HL-60/S4 treated with retinoic acid at 250 ng/mL for 4 days and 3 days (cell line): Measurements from ENCODE around the gene E2F3.

Experiments used
- in situ Hi-C: fragments of 300-500 bp; cut with MboI; formaldehyde crosslinking; loops from 2 replicates; pipeline ENCODE4 v1.7.0; 2022; ENCODE audit warnings: low sequenced_read_pairs

E2F3 gene

DNA sequence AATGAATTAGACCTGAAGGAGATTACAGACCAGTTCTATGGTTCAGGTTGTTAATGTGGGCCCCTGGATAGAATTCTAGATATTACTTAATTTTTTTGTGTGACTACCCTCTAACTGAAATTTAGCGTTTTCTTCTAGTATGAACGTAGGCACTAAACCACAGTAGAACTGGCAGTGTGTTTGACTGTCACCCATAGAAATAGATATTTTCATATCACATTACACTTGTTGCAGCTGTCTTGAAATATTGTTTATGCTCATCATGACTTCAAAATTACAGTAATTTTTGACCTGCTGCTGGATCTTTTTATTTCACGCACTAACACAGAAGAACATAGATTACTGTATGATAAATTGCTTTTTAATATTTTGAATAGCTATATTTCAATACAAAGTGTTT is 31.6 kb downstream of the E2F3 start:
- in situ Hi-C loops, result no loop called here

DNA sequence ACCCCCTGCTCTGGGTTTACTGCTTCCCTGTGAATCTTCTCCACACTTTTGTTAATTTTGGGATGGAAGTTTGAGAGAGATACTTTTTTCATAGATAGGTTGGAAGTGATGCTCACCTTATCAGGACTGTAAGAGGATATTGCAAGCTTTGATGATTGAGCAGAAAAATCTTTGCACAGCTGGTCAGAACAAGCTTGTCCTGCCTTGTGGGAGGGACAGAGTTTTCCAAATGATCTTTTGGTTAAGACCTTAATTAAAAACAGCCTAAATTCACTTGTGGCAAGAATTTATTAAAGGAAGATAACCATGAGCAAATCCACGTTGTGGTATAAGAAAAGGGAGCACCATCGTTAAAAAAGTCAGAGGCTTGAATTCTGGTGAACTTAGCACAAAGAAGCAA is 32.2 kb downstream of the E2F3 start:
- in situ Hi-C loops, result no loop called here

DNA sequence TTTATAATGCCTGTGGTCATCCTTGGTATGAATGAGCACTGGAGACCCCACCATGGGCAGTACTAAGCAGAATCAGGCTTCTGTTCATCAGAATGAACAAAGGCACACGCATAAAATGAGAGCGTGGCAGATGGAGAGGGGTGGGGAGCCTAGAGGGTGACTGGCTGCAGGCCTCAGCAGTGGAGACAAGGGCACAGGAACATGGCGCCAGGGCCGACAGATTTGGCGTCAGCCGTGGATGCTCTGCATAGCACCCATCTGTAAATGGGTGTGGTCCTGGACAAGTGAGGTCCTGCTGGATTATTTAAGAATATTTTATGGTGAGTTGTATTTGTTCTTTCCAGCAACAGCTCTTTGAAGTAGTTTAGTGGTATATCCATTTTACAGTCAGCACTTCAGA is 33.1 kb downstream of the E2F3 start:
- in situ Hi-C loops, result no loop called here

DNA sequence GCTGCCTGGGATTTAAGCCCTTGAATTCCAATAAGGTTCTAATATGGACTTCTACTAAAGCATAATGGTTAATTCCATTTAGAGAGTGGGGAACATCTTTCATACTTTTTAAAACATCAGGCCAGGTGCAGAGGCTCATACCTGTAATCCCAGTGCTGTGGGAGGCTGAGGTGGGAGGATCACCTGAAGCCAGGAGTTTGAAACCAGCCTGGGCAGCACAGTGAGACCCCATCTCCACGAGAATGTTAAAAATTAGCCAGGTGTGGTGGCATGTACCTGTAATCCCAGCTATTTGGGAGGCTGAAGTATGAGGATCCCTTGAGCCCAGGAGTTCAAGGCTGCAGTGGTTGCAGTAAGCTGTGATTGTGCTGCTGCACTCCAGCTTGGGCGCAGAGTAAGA is 35.0 kb downstream of the E2F3 start:
- in situ Hi-C loops, result no loop called here

DNA sequence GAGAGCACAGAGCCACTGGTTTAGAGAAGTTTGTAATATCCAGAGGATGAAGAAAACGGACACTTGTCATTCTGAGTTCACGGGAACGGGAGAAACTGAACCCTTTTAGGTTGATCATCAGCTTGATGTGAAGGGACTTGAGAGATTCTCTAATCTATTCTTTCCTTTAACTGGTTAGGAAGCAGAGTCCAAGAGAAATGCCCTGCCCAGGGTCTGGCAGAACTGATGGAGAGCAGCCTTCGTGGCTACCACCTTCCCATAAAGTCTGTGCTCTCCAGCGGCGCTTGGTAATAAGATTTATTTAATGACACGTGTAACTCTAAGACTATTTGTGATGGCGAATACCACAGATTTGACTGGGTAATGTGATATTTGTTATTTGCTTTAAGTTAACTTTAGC is 36.0 kb downstream of the E2F3 start:
- in situ Hi-C loops, result no loop called here

DNA sequence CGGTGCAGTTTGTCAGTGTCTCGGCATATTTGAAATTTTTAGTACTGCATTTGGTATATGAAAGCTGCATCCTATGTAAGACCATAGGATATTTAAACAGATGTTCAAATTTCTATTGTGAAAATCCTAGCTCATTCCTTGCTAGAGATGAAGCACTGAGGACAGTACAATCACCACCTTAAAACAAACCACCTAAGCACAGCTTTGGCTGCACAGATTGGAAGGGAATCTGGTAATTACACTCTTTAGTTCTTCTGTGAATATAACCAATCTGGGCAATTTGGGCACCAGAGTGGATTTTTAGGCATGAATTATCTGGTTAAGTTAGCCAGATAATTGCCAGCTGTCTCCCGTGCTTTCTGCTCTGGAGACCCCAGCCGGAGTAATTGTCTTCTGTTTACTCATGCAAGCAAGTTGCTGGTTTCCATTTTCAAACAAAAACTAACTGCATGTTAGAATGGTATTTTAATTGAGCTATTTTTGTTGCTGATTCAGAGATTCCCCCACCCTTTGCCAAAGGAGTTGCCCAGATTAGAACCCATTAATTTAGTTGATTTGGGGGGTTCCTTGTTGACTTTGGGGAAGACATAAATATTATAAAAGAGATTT is 36.9 kb downstream of the E2F3 start:
- in situ Hi-C loops, result no loop called here

DNA sequence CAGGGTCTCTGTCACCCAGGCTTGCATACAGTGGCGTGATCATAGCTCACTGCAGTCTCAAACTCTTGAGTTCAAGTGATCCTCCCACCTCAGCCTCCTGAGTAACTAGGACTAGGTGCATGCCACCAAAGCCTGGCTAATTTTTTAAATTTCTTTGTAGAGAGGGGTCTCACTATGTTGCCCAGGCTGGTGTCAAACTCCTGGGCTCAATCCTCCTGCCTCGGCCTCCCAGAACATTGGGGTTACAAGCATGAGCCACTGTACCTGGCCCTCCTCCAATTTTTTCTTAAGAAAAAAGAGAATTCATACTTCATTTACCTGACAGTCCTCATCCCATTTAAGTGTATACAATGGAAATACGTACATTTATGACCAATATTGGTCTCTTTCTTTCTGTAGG is 37.9 kb downstream of the E2F3 start:
- in situ Hi-C loops, result no loop called here

DNA sequence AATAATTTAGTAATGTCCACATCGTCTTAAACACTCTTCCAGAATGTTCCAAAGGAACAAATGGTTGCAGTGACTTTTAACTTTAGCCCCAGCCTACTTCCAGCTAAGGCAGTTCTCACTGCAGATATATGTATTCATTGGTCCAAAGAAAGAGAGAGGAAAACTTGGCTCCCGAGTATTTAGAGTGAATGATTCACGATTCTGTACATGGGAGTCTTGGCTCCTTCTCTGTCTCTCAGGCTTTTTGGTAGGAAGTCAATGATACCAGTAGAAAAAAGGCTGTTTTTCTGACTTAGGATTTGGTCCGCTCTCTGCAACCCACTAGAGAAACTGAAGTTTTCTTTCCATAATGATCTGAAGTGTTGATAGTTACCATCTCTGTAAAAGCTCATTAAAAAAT is 38.6 kb downstream of the E2F3 start:
- in situ Hi-C loops, result no loop called here

DNA sequence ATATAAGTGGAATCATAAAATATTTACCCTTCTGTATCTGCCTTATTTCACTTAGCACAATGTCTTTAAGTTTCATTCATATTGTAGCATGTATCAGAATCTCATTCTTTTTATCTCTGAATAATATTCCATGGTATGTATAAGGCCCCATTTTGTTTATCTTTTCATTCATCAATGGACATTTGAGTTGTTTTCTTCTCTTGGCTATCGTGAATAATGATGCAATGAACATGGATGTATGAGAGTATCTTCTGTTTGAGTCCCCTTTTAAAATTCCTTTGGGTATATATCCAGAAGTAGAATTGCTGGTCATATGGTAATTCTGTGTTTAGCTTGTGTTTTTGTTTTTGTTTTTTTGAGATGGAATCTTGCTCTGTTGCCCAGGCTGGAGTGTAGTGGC is 39.6 kb downstream of the E2F3 start:
- in situ Hi-C loops, result no loop called here

DNA sequence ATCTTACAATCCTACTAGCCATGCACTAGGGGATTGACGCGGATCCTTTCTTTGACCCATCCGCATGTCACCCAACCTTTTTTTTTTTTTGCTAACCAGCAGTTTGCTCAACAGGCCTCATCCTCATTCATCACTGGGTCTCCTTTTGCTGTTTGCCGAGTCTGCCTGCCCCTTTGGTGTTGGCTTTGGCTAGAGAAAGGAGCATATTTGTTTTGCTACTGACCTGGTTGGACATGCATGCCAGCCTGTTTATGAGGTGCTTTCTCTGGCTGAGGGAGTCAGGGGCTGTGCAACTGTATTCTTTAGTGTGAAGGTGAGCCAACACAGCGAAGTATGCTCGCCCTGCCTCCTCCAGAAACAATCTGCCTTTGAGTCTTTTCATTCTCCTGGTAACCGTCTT is 40.2 kb downstream of the E2F3 start:
- in situ Hi-C loops, result no loop called here

DNA sequence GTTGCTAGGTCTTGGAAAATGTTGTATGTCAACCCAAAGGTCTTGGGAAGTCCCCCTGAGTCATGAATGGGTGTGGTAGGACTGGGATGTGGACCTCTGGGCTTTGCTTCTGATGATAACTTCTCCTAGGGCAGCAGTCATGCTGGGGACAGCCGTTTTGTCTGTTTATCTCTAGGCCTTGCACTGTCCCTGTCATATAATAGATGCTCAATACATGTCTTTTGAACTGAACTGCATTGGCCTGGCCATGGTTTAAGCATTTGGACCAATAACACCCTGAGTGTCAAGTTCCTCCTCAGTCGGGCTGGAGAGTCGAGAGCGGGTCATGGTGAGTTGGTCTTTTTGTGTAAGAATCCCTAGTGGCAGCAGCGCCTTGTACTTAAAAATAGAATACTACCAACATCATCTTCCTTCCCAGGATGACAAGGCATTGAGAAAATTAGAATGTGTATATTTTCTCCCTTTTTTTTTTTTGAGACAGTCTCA is 43.1 kb downstream of the E2F3 start:
- in situ Hi-C loops, result no loop called here

DNA sequence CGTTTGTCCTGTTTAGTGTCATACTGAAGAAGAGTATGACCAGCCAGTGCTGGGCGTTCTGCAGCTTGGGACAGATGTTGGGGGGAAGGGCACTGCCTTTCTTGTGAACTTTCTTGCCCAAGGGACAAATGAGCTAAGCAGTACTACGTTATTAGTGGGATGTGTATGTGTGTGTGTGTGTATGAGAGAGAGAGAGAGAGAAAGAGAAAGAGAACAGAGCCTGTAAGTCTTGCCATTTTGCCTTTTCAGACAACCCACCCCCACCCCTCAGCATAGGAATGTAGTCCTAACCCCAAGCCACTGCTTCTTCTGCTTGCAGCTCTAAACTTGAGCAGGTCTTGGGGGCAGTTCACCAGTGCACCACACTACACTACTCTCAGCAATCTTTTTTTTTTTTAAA is 45.5 kb downstream of the E2F3 start:
- in situ Hi-C loops, result no loop called here

DNA sequence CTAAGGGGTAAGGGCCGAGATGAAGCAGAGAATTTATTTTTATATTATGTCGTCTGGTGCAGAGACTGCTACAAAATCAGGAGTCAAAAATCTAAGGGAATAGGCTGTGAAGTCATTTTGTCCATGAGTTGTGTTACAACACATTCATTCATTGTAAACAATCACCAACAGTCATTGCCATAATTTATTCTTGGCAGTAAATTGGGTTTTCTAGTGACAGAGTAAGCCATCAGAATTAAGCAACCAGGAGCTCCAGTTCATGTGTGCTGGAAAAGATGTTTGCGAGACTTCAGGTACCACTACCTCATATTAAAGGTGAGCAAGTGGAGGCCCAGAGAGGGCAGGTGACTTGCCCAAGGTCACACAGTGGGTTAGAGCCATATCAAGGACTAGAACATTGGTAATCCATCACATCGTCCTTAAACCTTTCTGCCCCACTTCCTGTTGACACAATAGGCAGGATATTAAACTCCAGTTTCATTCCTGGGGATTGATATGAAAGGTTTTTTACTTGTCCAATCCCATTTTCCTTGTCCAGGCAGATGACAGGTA is 46.0 kb downstream of the E2F3 start:
- in situ Hi-C loops, result no loop called here

DNA sequence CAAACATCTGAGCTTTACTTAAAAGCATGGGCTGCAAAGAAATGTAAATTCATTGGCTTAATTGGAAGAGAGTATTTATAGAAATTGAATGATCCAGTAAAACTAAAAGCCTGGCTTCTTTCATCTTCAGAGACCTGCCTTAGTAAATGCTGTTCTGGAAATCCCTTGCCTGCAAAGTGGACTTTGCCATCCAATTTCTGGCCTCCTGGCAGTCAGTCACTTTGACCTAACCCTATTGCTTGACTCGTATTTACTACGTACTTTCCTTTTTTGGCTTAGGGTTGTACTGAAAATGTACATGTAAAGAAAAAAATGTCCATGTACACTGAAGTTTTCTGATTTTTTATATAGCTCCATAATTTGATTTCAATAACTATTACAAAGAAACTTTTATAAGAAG is 47.1 kb downstream of the E2F3 start:
- in situ Hi-C loops, result no loop called here

DNA sequence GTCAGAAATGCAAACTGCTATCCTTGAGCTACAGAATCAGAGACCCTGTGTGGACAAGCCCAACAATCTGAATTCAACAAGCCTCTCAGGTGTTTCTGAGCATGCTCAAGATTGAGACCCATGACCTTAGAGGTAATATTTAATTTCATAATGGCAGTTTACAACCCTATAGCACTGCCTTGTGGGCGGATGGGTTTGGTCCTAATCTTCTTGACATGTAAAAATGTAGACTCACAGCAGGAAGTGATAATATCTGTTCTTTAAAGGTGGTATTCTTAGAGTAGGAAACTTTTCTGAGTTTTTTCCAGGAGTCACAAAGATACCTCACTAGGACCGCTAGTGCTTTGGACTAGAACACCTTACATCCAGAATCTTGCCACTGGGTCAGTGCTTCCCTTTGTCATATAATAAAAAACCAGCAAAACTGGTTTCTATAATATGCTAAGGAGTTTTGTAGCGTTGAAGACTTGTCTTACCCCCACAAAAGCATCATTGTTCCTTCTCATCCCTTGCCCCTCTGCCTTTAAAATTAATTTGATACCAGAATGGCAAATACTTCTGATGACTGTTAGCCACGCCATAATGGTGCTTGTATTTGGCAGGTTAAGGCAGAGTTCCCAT is 52.6 kb downstream of the E2F3 start:
- in situ Hi-C loops, result no loop called here

DNA sequence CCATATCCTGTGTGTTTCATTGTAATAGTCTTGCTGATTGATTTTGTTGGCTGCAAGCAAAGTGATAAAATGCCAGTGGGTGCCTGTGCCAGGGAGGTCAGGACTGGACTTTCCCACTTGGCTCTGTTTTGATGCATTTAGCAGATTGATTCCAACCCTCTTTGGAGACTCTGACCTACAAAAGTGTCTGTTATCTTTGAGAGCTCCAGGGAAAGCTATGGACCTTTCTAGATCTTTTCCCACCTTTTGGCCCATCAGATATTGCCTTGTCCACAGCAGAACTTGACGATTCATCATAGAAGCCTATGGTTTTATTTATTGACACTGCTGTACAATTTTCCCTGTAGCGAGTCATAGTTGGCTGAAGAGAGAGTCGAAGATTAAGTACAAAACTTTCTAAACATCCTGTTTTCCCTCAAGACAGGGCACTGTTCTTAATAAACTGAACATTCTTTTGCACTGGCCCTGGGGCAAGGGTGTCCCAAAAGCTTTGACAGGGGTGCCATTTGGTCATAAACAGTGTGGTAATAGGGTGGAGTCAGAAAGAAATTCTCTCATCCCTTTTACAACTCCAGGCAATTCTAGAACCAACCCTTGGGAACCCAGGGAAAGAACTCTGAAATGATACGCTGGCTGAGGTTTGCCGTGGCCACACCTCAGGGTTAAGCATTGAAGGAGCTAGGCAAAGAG is 53.7 kb downstream of the E2F3 start:
- in situ Hi-C loops, result no loop called here

DNA sequence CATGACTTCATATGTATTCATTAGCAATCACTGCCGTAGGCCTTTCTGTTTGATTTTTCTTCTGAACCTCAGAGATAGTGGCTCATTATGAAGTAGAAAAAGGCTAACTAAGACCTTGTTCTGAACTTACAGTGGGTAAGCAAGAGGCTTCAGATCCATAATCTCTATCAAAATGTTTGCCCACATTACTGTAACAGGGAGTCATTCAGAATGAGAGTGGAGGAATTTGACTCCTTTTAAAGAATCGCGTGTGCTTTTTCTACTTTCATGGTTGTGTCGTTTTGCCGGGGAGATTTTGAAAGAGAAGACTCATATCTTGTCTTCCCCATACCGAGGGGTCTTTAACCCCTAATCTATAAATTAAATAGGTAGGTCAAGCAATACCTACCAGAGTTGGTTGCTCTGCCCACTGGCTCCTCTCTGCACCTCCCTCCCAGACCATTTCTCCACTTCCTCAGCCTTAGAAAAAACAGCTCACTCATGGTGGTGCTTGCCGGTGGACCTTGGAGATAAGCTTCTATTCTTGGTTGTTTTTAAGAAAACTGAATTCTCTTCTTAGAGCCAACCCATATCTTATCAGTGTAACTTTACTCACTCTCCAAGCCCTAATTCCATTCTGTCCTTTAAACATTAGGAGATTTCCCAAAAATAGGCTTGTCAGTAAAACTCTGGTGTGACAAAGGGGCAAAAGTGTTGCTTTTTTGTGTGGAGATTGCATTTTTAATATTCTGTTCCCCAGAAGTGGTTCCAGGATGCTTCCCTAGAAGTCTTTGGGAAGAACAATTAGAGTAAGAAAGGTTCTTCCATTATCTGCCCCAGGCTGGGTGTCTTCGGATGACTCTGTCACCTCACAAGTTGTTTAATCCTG is 56.6 kb downstream of the E2F3 start:
- in situ Hi-C loops, result no loop called here

DNA sequence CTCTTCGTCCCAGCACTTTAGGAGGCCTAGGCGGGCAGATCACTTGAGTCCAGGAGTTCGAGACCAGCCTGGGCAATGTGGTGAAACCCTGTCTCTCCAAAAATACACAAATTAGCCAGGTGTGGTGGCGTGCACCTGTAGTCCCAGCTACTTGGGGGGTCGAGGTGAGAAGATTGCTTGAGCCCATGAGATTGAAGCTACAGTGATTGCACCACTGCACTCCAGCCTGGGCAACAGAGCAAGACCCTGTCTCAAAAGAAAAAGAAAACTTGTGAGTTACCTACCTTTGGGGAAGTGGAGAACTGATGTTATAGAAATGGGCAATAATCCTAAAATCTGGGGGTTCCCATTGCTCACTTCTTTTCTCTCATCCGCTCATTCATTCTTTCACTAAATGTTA is 58.0 kb downstream of the E2F3 start:
- in situ Hi-C loops, result no loop called here

DNA sequence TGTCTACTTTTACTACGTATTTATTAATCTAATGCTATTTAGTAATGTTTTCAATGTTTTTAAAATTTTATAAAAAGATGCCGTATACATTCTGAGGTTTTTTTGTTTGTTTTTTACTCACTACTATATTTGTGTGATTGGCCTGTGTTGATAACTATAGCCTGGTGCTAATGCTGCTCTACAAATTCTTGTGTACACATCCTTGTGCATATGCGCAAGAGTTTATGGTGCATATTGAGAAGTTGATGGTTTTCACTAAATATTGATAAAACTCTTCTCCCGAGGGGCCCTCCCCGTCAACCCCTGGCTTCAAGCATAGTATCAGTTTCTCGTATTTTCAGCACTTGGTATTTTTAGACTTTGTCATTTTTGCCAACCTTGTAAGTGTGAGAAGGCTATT is 59.9 kb downstream of the E2F3 start:
- in situ Hi-C loops, result no loop called here

DNA sequence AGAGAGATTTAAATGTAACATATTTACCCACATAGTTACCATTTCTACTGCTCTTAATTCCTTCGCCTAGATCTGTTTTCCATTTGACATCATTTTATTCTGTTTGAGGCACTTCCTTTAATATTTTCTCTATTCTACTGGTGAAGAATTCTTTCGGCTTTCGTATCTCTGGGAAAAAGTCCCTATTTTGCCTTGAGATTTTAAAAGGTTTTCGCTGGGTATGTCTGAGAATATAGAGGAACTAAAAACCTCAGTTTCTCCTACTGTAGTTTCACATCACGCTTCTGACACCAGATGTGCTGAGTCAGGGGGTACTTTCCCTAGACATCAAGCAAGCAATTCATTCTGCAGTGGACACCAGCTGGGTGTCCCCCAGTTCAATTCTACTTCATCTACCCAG is 61.7 kb downstream of the E2F3 start:
- in situ Hi-C loops, result no loop called here

DNA sequence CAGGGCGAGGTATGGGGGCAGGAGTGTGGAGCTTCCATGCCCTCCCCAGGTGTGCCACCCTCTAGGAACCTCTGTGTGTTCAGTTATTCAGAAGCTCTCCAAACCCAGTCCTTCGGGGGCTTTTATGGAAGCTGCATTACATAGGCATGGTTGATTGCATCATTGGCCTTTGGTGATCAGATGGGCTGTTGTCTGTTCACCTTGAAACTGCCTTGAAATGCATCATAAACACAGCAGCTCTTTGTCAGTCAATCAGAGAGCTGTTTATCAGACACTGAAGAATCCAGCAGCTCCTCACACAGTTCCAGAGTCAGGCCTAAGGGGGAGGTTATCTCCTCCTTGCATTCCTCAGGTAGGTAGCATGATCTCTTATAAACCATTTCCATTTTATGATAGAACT is 62.4 kb downstream of the E2F3 start:
- in situ Hi-C loops, result no loop called here
